H9 (cell line): ENCODE data around the gene ABI3. TPM values are rescaled to one million over a fixed set of nuclear protein-coding genes. Genes with fewer than 3 reads are reported as not detected.

Experiments used
- DNase-seq: peaks from one replicate; pipeline ENCODE4 v3.0.0-alpha.2; 2017
- H2AFZ ChIP-seq: one replicate; pipeline ENCODE4 v1.6.1; 2013; ENCODE audit warnings: mild to moderate bottlenecking, low read length, control low read depth, moderate library complexity
- H2AK5ac ChIP-seq: 2 replicates; pipeline ENCODE4 v1.6.1; 2013; ENCODE audit warnings: low read length, control low read depth, mixed read lengths; ENCODE audit not compliant: insufficient read length
- H2BK120ac ChIP-seq: one replicate; pipeline ENCODE4 v1.6.1; 2013; ENCODE audit warnings: low read depth, mild to moderate bottlenecking, low read length, control low read depth, inconsistent platforms; ENCODE audit not compliant: poor library complexity, severe bottlenecking
- H2BK12ac ChIP-seq: 2 replicates; pipeline ENCODE4 v1.6.1; 2013; ENCODE audit warnings: low read length, control low read depth, mixed read lengths, low read depth; ENCODE audit not compliant: insufficient read length
- H2BK15ac ChIP-seq: 2 replicates; pipeline ENCODE4 v1.6.1; 2013; ENCODE audit warnings: low read depth, low read length, control low read depth
- H2BK20ac ChIP-seq: one replicate; pipeline ENCODE4 v1.6.1; 2013; ENCODE audit warnings: low read depth, mild to moderate bottlenecking, low read length, control low read depth, inconsistent platforms; ENCODE audit not compliant: poor library complexity, severe bottlenecking
- H2BK5ac ChIP-seq: 2 replicates; pipeline ENCODE4 v1.6.1; 2013; ENCODE audit warnings: low read length, control low read depth, mixed read lengths; ENCODE audit not compliant: insufficient read length
- H3K14ac ChIP-seq: 2 replicates; pipeline ENCODE4 v1.6.1; 2013; ENCODE audit warnings: low read length, control low read depth; ENCODE audit not compliant: insufficient read depth
- H3K18ac ChIP-seq: 2 replicates; pipeline ENCODE4 v1.6.1; 2013; ENCODE audit warnings: low read depth, mild to moderate bottlenecking, mixed read lengths, low read length, control low read depth; ENCODE audit not compliant: insufficient read length
- H3K23ac ChIP-seq: 2 replicates; pipeline ENCODE4 v1.6.1; 2013; ENCODE audit warnings: low read length, control low read depth, mixed read lengths, low read depth; ENCODE audit not compliant: insufficient read length
- H3K23me2 ChIP-seq: 2 replicates; pipeline ENCODE4 v1.6.1; 2013; ENCODE audit warnings: low read depth, mild to moderate bottlenecking, mixed read lengths, low read length, control low read depth; ENCODE audit not compliant: insufficient read length, poor library complexity, severe bottlenecking
- H3K27ac ChIP-seq: 2 replicates; pipeline ENCODE4 v1.5.1; 2013; ENCODE audit warnings: low read length, control low read depth, mixed read lengths, low read depth; ENCODE audit not compliant: insufficient read length
- H3K27me3 ChIP-seq: 2 replicates; pipeline ENCODE4 v1.6.1; 2013; ENCODE audit warnings: low read length, control low read depth, inconsistent platforms; ENCODE audit not compliant: insufficient read depth
- H3K4ac ChIP-seq: 2 replicates; pipeline ENCODE4 v1.6.1; 2013; ENCODE audit warnings: low read depth, mild to moderate bottlenecking, control low read depth, inconsistent platforms, low read length, moderate library complexity
- H3K4me1 ChIP-seq: 2 replicates; pipeline ENCODE4 v1.6.1; 2013; ENCODE audit warnings: low read length, control low read depth, inconsistent platforms; ENCODE audit not compliant: insufficient read depth
- H3K4me2 ChIP-seq: 2 replicates; pipeline ENCODE4 v1.6.1; 2013; ENCODE audit warnings: low read length, control low read depth, mixed read lengths; ENCODE audit not compliant: insufficient read length, insufficient read depth
- H3K56ac ChIP-seq: 2 replicates; pipeline ENCODE4 v1.6.1; 2013; ENCODE audit warnings: low read depth, mild to moderate bottlenecking, mixed read lengths, low read length, control low read depth; ENCODE audit not compliant: insufficient read length
- H3K79me1 ChIP-seq: 2 replicates; pipeline ENCODE4 v1.6.1; 2013; ENCODE audit warnings: low read depth, mild to moderate bottlenecking, moderate library complexity, low read length, control low read depth, inconsistent platforms; ENCODE audit not compliant: insufficient read depth, poor library complexity, severe bottlenecking
- H3K79me2 ChIP-seq: 2 replicates; pipeline ENCODE4 v1.6.1; 2013; ENCODE audit warnings: low read length, control low read depth, inconsistent platforms; ENCODE audit not compliant: insufficient read depth
- H3K9ac ChIP-seq: 2 replicates; pipeline ENCODE4 v1.6.1; 2013; ENCODE audit warnings: low read length, control low read depth, mixed read lengths; ENCODE audit not compliant: insufficient read length; ENCODE audit errors: extremely low read depth
- H3K9me3 ChIP-seq: one replicate; pipeline ENCODE4 v1.6.1; 2013; ENCODE audit warnings: low read depth, low read length, inconsistent platforms; ENCODE audit not compliant: control insufficient read depth
- H3T11ph ChIP-seq: one replicate; pipeline ENCODE4 v1.6.1; 2013; ENCODE audit warnings: mild to moderate bottlenecking, low read length, control low read depth, inconsistent platforms
- H4K20me1 ChIP-seq: one replicate; pipeline ENCODE4 v1.6.1; 2013; ENCODE audit not compliant: control insufficient read depth, insufficient read length, insufficient read depth
- H4K5ac ChIP-seq: 2 replicates; pipeline ENCODE4 v1.6.1; 2013; ENCODE audit warnings: low read depth, mild to moderate bottlenecking, mixed read lengths, low read length, control low read depth; ENCODE audit not compliant: insufficient read length
- H4K8ac ChIP-seq: replicated peaks from 2 replicates; pipeline ENCODE4 v1.6.1; 2013; ENCODE audit warnings: low read length, control low read depth, mixed read lengths, low read depth; ENCODE audit not compliant: insufficient read length
- H4K91ac ChIP-seq: 2 replicates; pipeline ENCODE4 v1.6.1; 2013; ENCODE audit warnings: low read depth, mild to moderate bottlenecking, moderate library complexity, mixed read lengths, low read length, control low read depth; ENCODE audit not compliant: insufficient read length
- H3K27ac Mint-ChIP-seq, 3 experiments: 2 replicates in 2 of 3; 3 replicates in 1 of 3; pipeline ENCODE4 v1.8.0; 2020 to 2021; ENCODE audit warnings: mixed read lengths in 3 of 3, mild to moderate bottlenecking in 1 of 3, moderate library complexity in 1 of 3
- H3K27me3 Mint-ChIP-seq: 2 replicates; pipeline ENCODE4 v1.8.0; 2021; ENCODE audit warnings: low read depth, mild to moderate bottlenecking, moderate library complexity, mixed read lengths
- H3K36me3 Mint-ChIP-seq, 3 experiments: 2 replicates in 2 of 3; 3 replicates in 1 of 3; pipeline ENCODE4 v1.8.0; 2020 to 2021; ENCODE audit warnings: low read depth in 3 of 3, mixed read lengths in 3 of 3; ENCODE audit not compliant: insufficient read depth in 1 of 3
- H3K4me1 Mint-ChIP-seq, 2 experiments: 2 replicates each; pipeline ENCODE4 v1.8.0; 2020; ENCODE audit warnings: mixed read lengths in 2 of 2
- H3K4me3 Mint-ChIP-seq, 2 experiments: 2 replicates in 1 of 2; 3 replicates in 1 of 2; pipeline ENCODE4 v1.8.0; 2020 to 2021; ENCODE audit warnings: mild to moderate bottlenecking in 2 of 2, mixed read lengths in 2 of 2, moderate library complexity in 1 of 2
- H3K9me3 Mint-ChIP-seq, 2 experiments: 2 replicates in 1 of 2; 3 replicates in 1 of 2; pipeline ENCODE4 v1.8.0; 2020; ENCODE audit warnings: mild to moderate bottlenecking in 2 of 2, mixed read lengths in 2 of 2, moderate library complexity in 1 of 2
- WGBS: extraction: QIAGEN DNeasy Blood & Tissue Kit; methylation state at CpG from one replicate; pipeline ENCODE4 v1.1.7; 2013; ENCODE audit warnings: missing lambda C conversion rate, low lambda C conversion rate, mixed read lengths; ENCODE audit not compliant: insufficient read length; ENCODE audit errors: extremely low coverage; 5-methylcytosine and 5-hydroxymethylcytosine counted together
- total RNA-seq: library from RNA; stranded (reverse); gene quantifications from 2 replicates; pipeline ENCODE4 v1.2.1, GENCODE V29; 2021
- TF ChIP-seq, protein P1 (sequence below): fragments of 200-600 bp; sonication (generic); conservative IDR thresholded peaks from 3 replicates; pipeline ENCODE4 v1.8.0; 2021; ENCODE audit warnings: antibody characterized with exemption, mild to moderate bottlenecking

ABI3 gene
- total RNA-seq, 1 experiment from 2014 or later = 2.1 TPM

DNA sequence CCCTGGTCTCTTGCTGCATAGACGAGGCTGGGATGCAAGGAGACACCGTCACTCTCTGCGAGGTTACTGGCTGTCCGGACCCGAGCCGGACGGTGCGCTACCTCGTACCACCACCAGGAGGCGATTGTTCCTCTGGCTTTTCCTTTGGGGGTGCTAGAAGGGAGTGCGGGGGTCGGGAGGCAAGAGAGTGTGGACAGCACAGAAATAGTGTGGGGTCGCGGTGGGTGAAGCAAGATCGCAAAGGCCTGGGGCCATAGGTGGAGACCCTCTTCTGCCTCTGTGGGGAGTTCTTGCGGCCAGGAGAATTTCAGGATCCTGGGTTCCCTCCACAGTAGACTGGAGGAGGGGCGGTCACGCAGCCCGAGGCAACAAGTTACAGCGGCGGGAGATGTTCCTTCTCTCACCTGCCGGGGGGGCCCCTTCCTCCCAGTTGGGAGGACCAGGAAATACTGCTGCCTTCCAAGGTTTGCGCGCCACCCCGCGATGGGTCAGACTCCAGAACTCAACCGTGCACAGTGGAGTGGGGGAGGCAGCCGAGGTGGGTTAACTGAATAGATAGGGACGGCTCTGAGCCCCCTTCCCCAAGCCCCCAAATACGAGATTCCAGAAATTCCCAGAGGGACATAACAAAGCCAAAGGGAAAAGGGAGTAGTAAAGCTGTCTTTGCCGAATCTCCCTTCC is 13.2 kb downstream of the ABI3 start:
- no peak overlapping the region for H3K4ac ChIP-seq
- no peak overlapping the region for H4K8ac ChIP-seq
- peak overlapping the region; percentile 62 for H3K4me2 ChIP-seq
- no peak overlapping the region for H4K5ac ChIP-seq
- no peak overlapping the region for H3K9ac ChIP-seq
- H3K4me1 ChIP-seq = no peaks in the 10 kb centered on the region
- no peak overlapping the region; a peak in 1 of 7 replicates for H3K27ac Mint-ChIP-seq
- no peaks in the 10 kb centered on the region for H3K9me3 ChIP-seq
- peaks cover 8% of the 10 kb centered on the region for H3K23me2 ChIP-seq
- no peak overlapping the region for H3T11ph ChIP-seq
- no peak overlapping the region for H3K14ac ChIP-seq
- H3K27me3 Mint-ChIP-seq = peaks cover 80% of the 10 kb centered on the region
- no peaks in the 10 kb centered on the region for H3K36me3 Mint-ChIP-seq
- H3K4me3 Mint-ChIP-seq = peak overlapping the region; percentile 65 to 82
- H3K79me1 ChIP-seq = no peaks in the 10 kb centered on the region
- no peak overlapping the region for H2AFZ ChIP-seq
- TF ChIP-seq, protein P1, sequence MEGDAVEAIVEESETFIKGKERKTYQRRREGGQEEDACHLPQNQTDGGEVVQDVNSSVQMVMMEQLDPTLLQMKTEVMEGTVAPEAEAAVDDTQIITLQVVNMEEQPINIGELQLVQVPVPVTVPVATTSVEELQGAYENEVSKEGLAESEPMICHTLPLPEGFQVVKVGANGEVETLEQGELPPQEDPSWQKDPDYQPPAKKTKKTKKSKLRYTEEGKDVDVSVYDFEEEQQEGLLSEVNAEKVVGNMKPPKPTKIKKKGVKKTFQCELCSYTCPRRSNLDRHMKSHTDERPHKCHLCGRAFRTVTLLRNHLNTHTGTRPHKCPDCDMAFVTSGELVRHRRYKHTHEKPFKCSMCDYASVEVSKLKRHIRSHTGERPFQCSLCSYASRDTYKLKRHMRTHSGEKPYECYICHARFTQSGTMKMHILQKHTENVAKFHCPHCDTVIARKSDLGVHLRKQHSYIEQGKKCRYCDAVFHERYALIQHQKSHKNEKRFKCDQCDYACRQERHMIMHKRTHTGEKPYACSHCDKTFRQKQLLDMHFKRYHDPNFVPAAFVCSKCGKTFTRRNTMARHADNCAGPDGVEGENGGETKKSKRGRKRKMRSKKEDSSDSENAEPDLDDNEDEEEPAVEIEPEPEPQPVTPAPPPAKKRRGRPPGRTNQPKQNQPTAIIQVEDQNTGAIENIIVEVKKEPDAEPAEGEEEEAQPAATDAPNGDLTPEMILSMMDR = peak; percentile 88
- H3K23ac ChIP-seq = no peak overlapping the region
- peak; percentile 90 for DNase-seq
- no peak overlapping the region for H2AK5ac ChIP-seq
- H3K27me3 ChIP-seq = peaks cover 14% of the 10 kb centered on the region; the same call in 1 of the 2 replicates
- H2BK20ac ChIP-seq = no peak overlapping the region
- H3K56ac ChIP-seq = no peak overlapping the region
- no peak overlapping the region for H2BK15ac ChIP-seq
- H4K91ac ChIP-seq = no peak overlapping the region
- H3K27ac ChIP-seq = no peak overlapping the region
- no peak overlapping the region for H2BK5ac ChIP-seq
- no peak overlapping the region for H2BK120ac ChIP-seq
- no peaks in the 10 kb centered on the region for H4K20me1 ChIP-seq
- WGBS = no CpG with 5 or more reads among the region's 31 CpGs
- no peaks in the 10 kb centered on the region for H3K79me2 ChIP-seq
- no peak overlapping the region for H3K18ac ChIP-seq
- H3K4me1 Mint-ChIP-seq = peaks cover 24% of the 10 kb centered on the region in 2 experiments
- H3K9me3 Mint-ChIP-seq = no peaks in the 10 kb centered on the region
- no peak overlapping the region for H2BK12ac ChIP-seq
